ENCODE data around the gene WNT3.
"Not testable (repeated sequence)": the region's sequence is repeated elsewhere in the genome, so short reads cannot be mapped to it uniquely, and the experiment has no call there.

Gene WNT3

GRCh38 chr17:46765453-46765852 is 53.0 kb downstream of the WNT3 start:
- no peak for DNase-seq (ENCODE audit: low read depth)

- DNase-seq (ENCODE audit: low read depth): no peak
These were observed 53.6 kb downstream of the WNT3 start for GRCh38 chr17:46764709-46765401.

GRCh38 chr17:46764000-46764708 is 54.3 kb downstream of the WNT3 start:
- DNase-seq (ENCODE audit: low read depth): no peak

GRCh38 chr17:46763416-46763815 is 55.1 kb downstream of the WNT3 start:
- no peak for DNase-seq (ENCODE audit: low read depth)

- no peak for DNase-seq (ENCODE audit: low read depth)
These were observed 59.4 kb downstream of the WNT3 start for GRCh38 chr17:46759141-46759540.

- no peak for DNase-seq (ENCODE audit: low read depth)
These were observed 59.9 kb downstream of the WNT3 start for GRCh38 chr17:46758614-46759013.

GRCh38 chr17:46757588-46757987 is 60.9 kb downstream of the WNT3 start:
- not testable (repeated sequence) for DNase-seq (ENCODE audit: low read depth)

GRCh38 chr17:46756861-46757260 is 61.6 kb downstream of the WNT3 start:
- DNase-seq (ENCODE audit: low read depth): no peak

GRCh38 chr17:46756081-46756735 is 62.3 kb downstream of the WNT3 start:
- DNase-seq (ENCODE audit: low read depth): no peak

- DNase-seq (ENCODE audit: low read depth): no peak
These were observed 64.7 kb downstream of the WNT3 start for GRCh38 chr17:46753776-46754175.

GRCh38 chr17:46751425-46751824 is 67.1 kb downstream of the WNT3 start:
- DNase-seq (ENCODE audit: low read depth): no peak

- no peak for DNase-seq (ENCODE audit: low read depth)
These were observed 73.1 kb downstream of the WNT3 start for GRCh38 chr17:46745376-46745775.

GRCh38 chr17:46744441-46744840 is 74.1 kb downstream of the WNT3 start:
- DNase-seq (ENCODE audit: low read depth): no peak

GRCh38 chr17:46742565-46743270 is 75.8 kb downstream of the WNT3 start:
- no peak for DNase-seq (ENCODE audit: low read depth)

- no peak for DNase-seq (ENCODE audit: low read depth)
These were observed 77.3 kb downstream of the WNT3 start for GRCh38 chr17:46741122-46741730.

- DNase-seq (ENCODE audit: low read depth): no peak
These were observed 78.5 kb downstream of the WNT3 start for GRCh38 chr17:46739982-46740381.

- no peak for DNase-seq (ENCODE audit: low read depth)
These were observed 79.9 kb downstream of the WNT3 start for GRCh38 chr17:46738544-46738943.

- no peak for DNase-seq (ENCODE audit: low read depth)
These were observed 81.2 kb downstream of the WNT3 start for GRCh38 chr17:46737326-46737725.

GRCh38 chr17:46736100-46736499 is 82.4 kb downstream of the WNT3 start:
- no peak for DNase-seq (ENCODE audit: low read depth)

GRCh38 chr17:46733837-46734475 is 84.5 kb downstream of the WNT3 start:
- DNase-seq (ENCODE audit: low read depth): no peak

GRCh38 chr17:46732754-46733398 is 85.6 kb downstream of the WNT3 start:
- DNase-seq (ENCODE audit: low read depth): no peak
